Measurements from ENCODE around the gene NTM.

DNA sequence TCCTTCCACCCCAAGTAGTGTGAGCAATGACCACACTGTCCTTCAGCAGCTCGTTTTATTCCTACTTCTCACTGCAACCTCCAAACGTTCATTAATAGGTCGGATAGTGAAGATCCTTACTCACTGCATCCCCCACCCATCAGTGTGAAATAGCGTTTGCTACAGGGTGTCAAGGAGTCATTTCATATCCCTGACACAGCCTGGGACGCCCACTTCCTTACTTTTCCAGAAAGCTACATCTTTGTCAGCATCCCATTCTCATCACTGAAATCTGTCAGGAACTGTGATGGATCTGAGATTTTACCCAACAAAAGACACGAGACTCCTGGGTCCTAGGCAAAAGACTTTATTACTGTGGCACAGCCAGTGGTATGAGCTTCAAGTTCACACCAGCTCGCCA, 592.4 kb downstream of the NTM start:
- no peak for TF ChIP-seq CTCF (IDR thresholded peaks at IDR 0.05 in 8 of 11, conservative IDR thresholded peaks at IDR 0.05 in 3 of 11)
- no peak for TF ChIP-seq POLR2AphosphoS5 (IDR thresholded peaks at IDR 0.05)
- TF ChIP-seq POLR2A (IDR thresholded peaks at IDR 0.05): no peak

Data from spleen (tissue), 7 donors.